Measurements from ENCODE around the gene PSMD12.

Gene PSMD12

GRCh38 chr17:67385122-67385988 lies 19.0 kb upstream of the PSMD12 start:
- peaks cover 4% of the 10 kb centered on the region for H3K4me1 ChIP-seq (ENCODE audit: control insufficient read depth, insufficient read depth, low read length)
- no peaks in the 10 kb centered on the region for H3K9me3 ChIP-seq (ENCODE audit: control insufficient read depth, insufficient read depth, low read length)
- no peaks in the 10 kb centered on the region for H3K36me3 ChIP-seq (ENCODE audit: control insufficient read depth, insufficient read depth, low read length)
- no peak overlapping the region for H3K4me3 ChIP-seq (ENCODE audit: low read depth, low read length)
- H3K9ac ChIP-seq (ENCODE audit: low read depth, low read length), result no peak overlapping the region
- H3K27me3 ChIP-seq (ENCODE audit: control insufficient read depth, insufficient read depth, low read length), result no peaks in the 10 kb centered on the region

- H3K9me3 ChIP-seq (ENCODE audit: control insufficient read depth, insufficient read depth, low read length), result no peaks in the 10 kb centered on the region
- H3K9ac ChIP-seq (ENCODE audit: low read depth, low read length), result no peak overlapping the region
- H3K36me3 ChIP-seq (ENCODE audit: control insufficient read depth, insufficient read depth, low read length), result peaks cover 5% of the 10 kb centered on the region
- no peak overlapping the region for H3K4me3 ChIP-seq (ENCODE audit: low read depth, low read length)
- peaks cover 9% of the 10 kb centered on the region for H3K4me1 ChIP-seq (ENCODE audit: control insufficient read depth, insufficient read depth, low read length)
- peaks cover 4% of the 10 kb centered on the region for H3K27me3 ChIP-seq (ENCODE audit: control insufficient read depth, insufficient read depth, low read length)
Observed at GRCh38 chr17:67381929-67382257, 15.5 kb upstream of the PSMD12 start.

GRCh38 chr17:67379251-67379630 lies 12.9 kb upstream of the PSMD12 start:
- Histone ChIP-seq H3K36me3 (ENCODE audit: control insufficient read depth, insufficient read depth, low read length) (peaks cover 5% of the 10 kb centered on the region), H3K9ac (ENCODE audit: low read depth, low read length) (peak overlapping the region; percentile 87), H3K4me1 (ENCODE audit: control insufficient read depth, insufficient read depth, low read length) (peaks cover 14% of the 10 kb centered on the region), H3K9me3 (ENCODE audit: control insufficient read depth, insufficient read depth, low read length) (no peaks in the 10 kb centered on the region), H3K27me3 (ENCODE audit: control insufficient read depth, insufficient read depth, low read length) (peaks cover 10% of the 10 kb centered on the region), H3K4me3 (ENCODE audit: low read depth, low read length) (peak overlapping the region; percentile 73)

- Histone ChIP-seq H3K36me3 (ENCODE audit: control insufficient read depth, insufficient read depth, low read length) (peaks cover 5% of the 10 kb centered on the region), H3K4me1 (ENCODE audit: control insufficient read depth, insufficient read depth, low read length) (peaks cover 14% of the 10 kb centered on the region), H3K4me3 (ENCODE audit: low read depth, low read length) (peak overlapping the region; percentile 91), H3K9ac (ENCODE audit: low read depth, low read length) (peak overlapping the region; percentile 87), H3K9me3 (ENCODE audit: control insufficient read depth, insufficient read depth, low read length) (no peaks in the 10 kb centered on the region), H3K27me3 (ENCODE audit: control insufficient read depth, insufficient read depth, low read length) (peaks cover 10% of the 10 kb centered on the region)
Observed at GRCh38 chr17:67378454-67379250, 12.3 kb upstream of the PSMD12 start.

GRCh38 chr17:67377488-67378453 lies 11.4 kb upstream of the PSMD12 start:
- Histone ChIP-seq H3K9ac (ENCODE audit: low read depth, low read length) (peak overlapping the region; percentile 70), H3K27me3 (ENCODE audit: control insufficient read depth, insufficient read depth, low read length) (peaks cover 10% of the 10 kb centered on the region), H3K4me3 (ENCODE audit: low read depth, low read length) (peak overlapping the region; percentile 91), H3K4me1 (ENCODE audit: control insufficient read depth, insufficient read depth, low read length) (peaks cover 14% of the 10 kb centered on the region), H3K36me3 (ENCODE audit: control insufficient read depth, insufficient read depth, low read length) (peaks cover 5% of the 10 kb centered on the region), H3K9me3 (ENCODE audit: control insufficient read depth, insufficient read depth, low read length) (no peaks in the 10 kb centered on the region)

- peak within 1 kb of the TSS; percentile 66 for H3K9ac ChIP-seq (ENCODE audit: low read depth, low read length)
- no peaks in the 10 kb centered on the region for H3K9me3 ChIP-seq (ENCODE audit: control insufficient read depth, insufficient read depth, low read length)
- peaks cover 10% of the 10 kb centered on the region for H3K27me3 ChIP-seq (ENCODE audit: control insufficient read depth, insufficient read depth, low read length)
- peaks cover 5% of the 10 kb centered on the region for H3K36me3 ChIP-seq (ENCODE audit: control insufficient read depth, insufficient read depth, low read length)
- peaks cover 14% of the 10 kb centered on the region for H3K4me1 ChIP-seq (ENCODE audit: control insufficient read depth, insufficient read depth, low read length)
- peak within 1 kb of the TSS; percentile 91 for H3K4me3 ChIP-seq (ENCODE audit: low read depth, low read length)
Observed at GRCh38 chr17:67376737-67377487, 10.5 kb upstream of the PSMD12 start, which contains the start of gene PITPNC1. PITPNC1 (plus strand) TSS chr17:67377281.

GRCh38 chr17:67376415-67376736 lies 10.0 kb upstream of the PSMD12 start:
- Histone ChIP-seq H3K9me3 (ENCODE audit: control insufficient read depth, insufficient read depth, low read length) (no peaks in the 10 kb centered on the region), H3K4me3 (ENCODE audit: low read depth, low read length) (peak overlapping the region; percentile 91), H3K9ac (ENCODE audit: low read depth, low read length) (peak overlapping the region; percentile 66), H3K27me3 (ENCODE audit: control insufficient read depth, insufficient read depth, low read length) (peaks cover 10% of the 10 kb centered on the region), H3K4me1 (ENCODE audit: control insufficient read depth, insufficient read depth, low read length) (peaks cover 14% of the 10 kb centered on the region), H3K36me3 (ENCODE audit: control insufficient read depth, insufficient read depth, low read length) (peaks cover 5% of the 10 kb centered on the region)

- no peak overlapping the region for H3K9ac ChIP-seq (ENCODE audit: low read depth, low read length)
- no peaks in the 10 kb centered on the region for H3K9me3 ChIP-seq (ENCODE audit: control insufficient read depth, insufficient read depth, low read length)
- H3K4me3 ChIP-seq (ENCODE audit: low read depth, low read length), result no peak overlapping the region
Observed at GRCh38 chr17:67375716-67376115, 9.3 kb upstream of the PSMD12 start.

GRCh38 chr17:67375054-67375427 lies 8.7 kb upstream of the PSMD12 start:
- no peak overlapping the region for H3K4me3 ChIP-seq (ENCODE audit: low read depth, low read length)
- H3K27me3 ChIP-seq (ENCODE audit: control insufficient read depth, insufficient read depth, low read length), result peaks cover 10% of the 10 kb centered on the region
- peaks cover 14% of the 10 kb centered on the region for H3K4me1 ChIP-seq (ENCODE audit: control insufficient read depth, insufficient read depth, low read length)
- no peaks in the 10 kb centered on the region for H3K9me3 ChIP-seq (ENCODE audit: control insufficient read depth, insufficient read depth, low read length)
- H3K9ac ChIP-seq (ENCODE audit: low read depth, low read length), result no peak overlapping the region
- peaks cover 5% of the 10 kb centered on the region for H3K36me3 ChIP-seq (ENCODE audit: control insufficient read depth, insufficient read depth, low read length)

More at GRCh38 chr17:67375716-67376115, 9.3 kb upstream of the PSMD12 start:
- Histone ChIP-seq H3K27me3 (ENCODE audit: control insufficient read depth, insufficient read depth, low read length) (peaks cover 10% of the 10 kb centered on the region), H3K4me1 (ENCODE audit: control insufficient read depth, insufficient read depth, low read length) (peaks cover 14% of the 10 kb centered on the region), H3K36me3 (ENCODE audit: control insufficient read depth, insufficient read depth, low read length) (peaks cover 5% of the 10 kb centered on the region)

- Histone ChIP-seq H3K27me3 (ENCODE audit: control insufficient read depth, insufficient read depth, low read length) (peaks cover 8% of the 10 kb centered on the region), H3K36me3 (ENCODE audit: control insufficient read depth, insufficient read depth, low read length) (peaks cover 2% of the 10 kb centered on the region), H3K4me1 (ENCODE audit: control insufficient read depth, insufficient read depth, low read length) (peaks cover 11% of the 10 kb centered on the region), H3K4me3 (ENCODE audit: low read depth, low read length) (no peak overlapping the region), H3K9ac (ENCODE audit: low read depth, low read length) (no peak overlapping the region), H3K9me3 (ENCODE audit: control insufficient read depth, insufficient read depth, low read length) (no peaks in the 10 kb centered on the region)
Observed at GRCh38 chr17:67374329-67375053, 8.1 kb upstream of the PSMD12 start.

All from iPS-15b (cell line).